ENCODE measurements around the gene MRPL18. TPM values are rescaled to one million over a fixed set of nuclear protein-coding genes. Genes with fewer than 3 reads are reported as not detected.

Gene MRPL18
- polyA plus RNA-seq, 3 donors from 2014 or later, result 50.4 to 92.5 (median 60.5) TPM

Other genes with a start within 250 kb of the MRPL18 start
- 10 to 100 TPM; 54.5 to 73.0 (median 54.6) TPM for gene SOD2, start 97.2 kb upstream of the MRPL18 start, polyA plus RNA-seq
- 100 to 1,000 TPM; 145 to 169 (median 150) TPM for gene WTAP, start 63.0 kb upstream of the MRPL18 start, polyA plus RNA-seq
- 10 to 100 TPM; 32.7 to 57.4 (median 45.4) TPM for gene ACAT2, start 28.4 kb upstream of the MRPL18 start, polyA plus RNA-seq
- 100 to 1,000 TPM in 2 of 3 donors, 10 to 100 TPM in 1; 69.0 to 107 (median 101) TPM for gene TCP1, start 865 bp upstream of the MRPL18 start, polyA plus RNA-seq
- gene PNLDC1, start 9.8 kb downstream of the MRPL18 start, polyA plus RNA-seq, result under 1 TPM in 1 of 3 donors, not detected in 2; 0.21 TPM
- gene MAS1, start 100.5 kb downstream of the MRPL18 start, polyA plus RNA-seq, result not detected
- gene IGF2R, start 178.6 kb downstream of the MRPL18 start, polyA plus RNA-seq, result 10 to 100 TPM; 17.2 to 54.9 (median 21.4) TPM